Subcutaneous abdominal adipose tissue (tissue), 5 donors: ENCODE results near the gene IL22.

Experiments
- H3K27ac ChIP-seq: one replicate; pipeline ENCODE4 v1.7.0; 2013; ENCODE audit warnings: low read depth, mild to moderate bottlenecking, inconsistent platforms, low read length, moderate library complexity
- H3K27me3 ChIP-seq, 5 donors: one replicate each; pipeline ENCODE4 v1.7.0; 2013; ENCODE audit warnings: low read length in 5 of 5, inconsistent platforms in 1 of 5; ENCODE audit not compliant: control insufficient read depth in 5 of 5, insufficient read depth in 4 of 5
- H3K36me3 ChIP-seq, 5 donors: one replicate each; pipeline ENCODE4 v1.7.0; 2013; ENCODE audit warnings: low read length in 5 of 5; ENCODE audit not compliant: control insufficient read depth in 5 of 5, insufficient read depth in 5 of 5
- H3K4me1 ChIP-seq, 5 donors: one replicate each; pipeline ENCODE4 v1.7.0; 2013; ENCODE audit warnings: low read length in 5 of 5, mild to moderate bottlenecking in 3 of 5, moderate library complexity in 1 of 5; ENCODE audit not compliant: control insufficient read depth in 5 of 5, insufficient read depth in 5 of 5
- H3K4me3 ChIP-seq, 5 donors: one replicate each; pipeline ENCODE4 v1.7.0; 2013; ENCODE audit warnings: low read length in 5 of 5, low read depth in 1 of 5
- H3K9ac ChIP-seq, 5 donors: one replicate each; pipeline ENCODE4 v1.7.0; 2013; ENCODE audit warnings: low read length in 5 of 5, mild to moderate bottlenecking in 4 of 5, moderate library complexity in 3 of 5
- H3K9me3 ChIP-seq, 5 donors: one replicate each; pipeline ENCODE4 v1.7.0; 2013; ENCODE audit warnings: low read length in 5 of 5; ENCODE audit not compliant: control insufficient read depth in 5 of 5
- donor health status: healthy.
- donor health status: healthy.
- donor health status: healthy.
- donor health status: healthy.
- donor health status: healthy.

IL22 gene, protein sequence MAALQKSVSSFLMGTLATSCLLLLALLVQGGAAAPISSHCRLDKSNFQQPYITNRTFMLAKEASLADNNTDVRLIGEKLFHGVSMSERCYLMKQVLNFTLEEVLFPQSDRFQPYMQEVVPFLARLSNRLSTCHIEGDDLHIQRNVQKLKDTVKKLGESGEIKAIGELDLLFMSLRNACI

DNA sequence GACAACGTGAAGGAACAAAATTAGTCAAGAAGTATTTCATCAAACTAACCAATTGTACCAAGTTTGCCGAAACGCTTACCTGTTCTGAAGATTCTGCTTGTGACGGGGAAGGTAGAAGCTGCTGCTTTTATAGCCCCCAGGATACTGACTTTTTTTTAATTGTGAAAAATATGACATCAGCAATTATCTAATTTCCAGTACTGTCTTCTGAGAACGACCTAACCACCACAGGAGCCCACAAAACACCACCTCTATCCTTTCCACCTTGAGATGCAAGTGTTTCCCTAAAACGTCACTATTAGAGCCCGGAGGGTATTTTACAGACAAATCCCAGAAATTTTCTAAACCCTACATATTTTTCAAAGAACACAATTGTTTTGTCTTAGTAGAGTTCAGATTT lies at the start of gene IL22:
Gene IL22, minus strand, starts transcription at position 101 of the 400 bp plus-strand sequence. CDS start 156 bp downstream, outside the sequence.
- Histone ChIP-seq H3K27me3 (no peaks in the 10 kb centered on the region), H3K4me1 (no peaks in the 10 kb centered on the region), H3K4me3 (no peak within 1 kb of the TSS), H3K27ac (no peak within 1 kb of the TSS), H3K36me3 (no peaks in the 10 kb centered on the region), H3K9ac (no peak within 1 kb of the TSS), H3K9me3 (no peaks in the 10 kb centered on the region)

DNA sequence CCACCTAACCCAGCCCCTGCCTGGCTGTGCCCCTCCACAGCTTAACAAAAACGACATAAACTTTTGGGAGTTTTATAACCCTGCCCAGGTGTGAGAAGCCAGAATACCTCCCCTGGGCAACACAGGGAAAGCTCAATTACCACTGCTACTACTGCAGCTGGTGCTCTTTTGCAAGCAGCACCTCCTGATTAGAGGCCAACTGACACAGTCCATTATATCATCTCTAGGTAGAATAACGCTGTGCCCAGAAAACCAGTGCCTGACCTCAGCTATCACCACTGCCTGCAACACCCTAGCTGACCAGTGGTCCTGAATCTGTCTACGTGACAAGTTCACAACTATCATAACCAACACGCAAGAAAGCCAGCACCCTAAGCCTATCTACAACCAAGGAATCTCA lies 44.5 kb upstream of the IL22 start:
- no peak overlapping the region for H3K4me3 ChIP-seq
- peaks cover 0 to 3% (median 0%) of the 10 kb centered on the region in 5 donors for H3K9me3 ChIP-seq
- H3K36me3 ChIP-seq: peaks cover 7 to 21% (median 15%) of the 10 kb centered on the region in 5 donors
- peaks cover 0 to 19% (median 8%) of the 10 kb centered on the region in 5 donors for H3K4me1 ChIP-seq
- no peak overlapping the region for H3K27ac ChIP-seq
- H3K9ac ChIP-seq: no peak overlapping the region
- no peaks in the 10 kb centered on the region for H3K27me3 ChIP-seq

DNA sequence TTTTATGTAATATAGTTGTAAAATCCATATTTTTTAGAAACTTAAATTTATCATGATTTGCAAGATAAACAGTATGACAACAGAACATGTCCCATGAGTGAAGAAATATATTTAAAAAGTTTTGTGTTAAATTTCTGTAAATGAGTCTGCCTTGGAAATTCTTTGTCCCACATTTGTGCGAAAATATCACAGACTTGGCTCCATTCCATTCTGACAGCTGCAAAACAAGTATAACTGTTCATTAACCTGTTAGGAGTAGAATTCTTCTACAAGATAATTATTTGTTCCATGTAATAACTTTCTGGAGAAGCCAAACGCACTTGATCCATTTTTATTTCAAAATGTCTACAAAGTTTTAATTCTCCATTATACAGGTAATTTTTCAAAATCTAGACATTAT lies 40.8 kb upstream of the IL22 start:
- Histone ChIP-seq H3K27ac (no peak overlapping the region), H3K9ac (no peak overlapping the region), H3K4me1 (peaks cover 0 to 19% (median 8%) of the 10 kb centered on the region in 5 donors), H3K27me3 (no peaks in the 10 kb centered on the region), H3K36me3 (peaks cover 7 to 10% (median 8%) of the 10 kb centered on the region in 5 donors), H3K9me3 (no peaks in the 10 kb centered on the region), H3K4me3 (no peak overlapping the region)

DNA sequence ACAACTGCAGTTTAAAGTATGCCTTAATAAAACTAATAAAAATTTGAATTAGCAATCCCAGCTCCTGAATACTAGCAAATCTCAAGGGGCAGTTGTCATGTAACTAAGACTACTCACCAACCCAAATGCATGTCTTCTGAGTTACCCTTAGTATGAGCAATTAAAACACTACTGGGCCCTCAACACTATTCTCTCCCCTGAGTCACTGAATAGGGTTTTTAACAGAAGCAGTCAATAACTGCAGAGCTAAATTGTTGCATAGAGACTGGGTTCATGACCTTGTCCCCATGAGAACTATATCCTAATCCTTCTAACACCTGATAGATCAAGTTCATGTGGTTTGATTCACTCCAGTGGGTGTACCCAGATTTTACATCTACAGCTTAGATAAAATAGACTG lies 39.9 kb upstream of the IL22 start:
- Histone ChIP-seq H3K9me3 (no peaks in the 10 kb centered on the region), H3K4me3 (no peak overlapping the region), H3K27ac (no peak overlapping the region), H3K27me3 (no peaks in the 10 kb centered on the region), H3K36me3 (peaks cover 4 to 9% (median 6%) of the 10 kb centered on the region in 5 donors), H3K4me1 (peaks cover 0 to 19% (median 8%) of the 10 kb centered on the region in 5 donors), H3K9ac (no peak overlapping the region)

DNA sequence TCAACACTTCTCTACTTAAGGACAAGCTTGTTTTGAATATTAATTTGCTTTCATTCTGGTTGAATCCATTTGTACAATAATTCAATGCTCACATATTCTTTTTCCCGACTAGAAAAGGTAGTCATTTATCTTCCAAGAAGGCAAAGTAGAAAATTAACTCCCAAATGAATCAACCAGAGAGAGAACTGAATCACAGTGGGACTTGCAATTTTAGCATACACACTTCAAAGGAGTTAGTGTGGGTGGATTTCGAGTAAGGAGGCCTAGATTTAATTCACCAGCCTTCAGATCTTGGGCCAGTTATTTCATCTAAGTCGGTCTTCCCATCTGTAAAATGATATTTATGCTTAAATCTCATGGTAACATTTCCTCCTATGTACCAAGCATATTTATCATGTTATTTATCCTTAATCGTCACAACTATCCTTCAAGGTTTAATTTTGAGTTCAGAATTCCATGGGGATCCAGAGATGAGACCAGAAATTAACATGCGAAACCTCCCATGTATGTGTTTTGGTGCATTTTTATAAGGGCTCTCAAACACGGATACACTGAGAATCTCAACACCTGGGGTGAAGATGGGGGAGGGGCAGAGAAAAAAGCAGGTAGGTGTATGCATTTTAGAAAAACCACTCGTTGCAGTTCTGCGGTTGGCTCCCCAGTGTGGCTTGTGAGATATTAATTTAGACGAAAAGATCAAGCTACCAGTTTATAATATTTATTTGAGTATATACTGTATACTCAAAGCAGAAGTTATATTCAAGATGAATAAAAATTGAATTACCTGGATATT lies 38.9 kb upstream of the IL22 start:
- Histone ChIP-seq H3K36me3 (peaks cover 0 to 6% (median 3%) of the 10 kb centered on the region in 5 donors), H3K27ac (no peak overlapping the region), H3K4me1 (peaks cover 0 to 19% (median 8%) of the 10 kb centered on the region in 5 donors)

DNA sequence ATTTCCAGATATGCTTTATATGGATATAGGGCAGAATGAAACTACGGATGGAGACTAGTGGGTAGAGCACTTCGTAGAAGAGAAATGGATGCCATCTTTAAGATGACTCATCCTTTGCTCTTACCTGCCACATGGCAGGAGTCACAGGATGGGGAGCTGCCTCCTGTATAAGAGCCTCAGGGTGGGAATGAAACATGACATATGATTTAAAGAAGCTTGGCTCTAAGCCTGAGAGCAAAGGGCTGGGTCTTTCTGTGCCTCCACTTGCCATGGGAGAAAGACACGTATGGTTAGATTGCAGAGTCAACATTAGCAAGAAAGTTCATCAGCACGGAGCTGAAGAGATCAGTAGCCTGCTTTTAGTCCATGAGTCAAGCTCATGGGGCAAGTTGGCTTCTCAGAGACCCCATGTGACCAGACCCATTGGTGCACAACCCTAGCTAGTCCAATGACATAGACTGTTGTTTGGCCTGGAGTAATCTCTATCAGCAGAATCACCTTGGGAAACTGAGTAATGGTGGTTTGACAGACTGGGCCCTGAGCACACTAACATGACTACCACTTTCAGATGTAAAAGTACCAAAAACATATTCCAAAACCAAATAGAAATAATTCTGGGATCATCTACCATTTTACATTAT lies 38.1 kb upstream of the IL22 start:
- H3K9ac ChIP-seq: no peak overlapping the region
- H3K27me3 ChIP-seq: no peaks in the 10 kb centered on the region
- H3K36me3 ChIP-seq: peaks cover 0 to 2% (median under 1%) of the 10 kb centered on the region in 5 donors
- no peak overlapping the region for H3K27ac ChIP-seq
- no peak overlapping the region for H3K4me3 ChIP-seq
- H3K9me3 ChIP-seq: no peaks in the 10 kb centered on the region
- peaks cover 0 to 19% (median 8%) of the 10 kb centered on the region in 5 donors for H3K4me1 ChIP-seq

More for the DNA sequence above, 38.9 kb upstream of the IL22 start:
- no peak overlapping the region for H3K9ac ChIP-seq
- H3K4me3 ChIP-seq: no peak overlapping the region
- H3K9me3 ChIP-seq: no peaks in the 10 kb centered on the region
- no peaks in the 10 kb centered on the region for H3K27me3 ChIP-seq

DNA sequence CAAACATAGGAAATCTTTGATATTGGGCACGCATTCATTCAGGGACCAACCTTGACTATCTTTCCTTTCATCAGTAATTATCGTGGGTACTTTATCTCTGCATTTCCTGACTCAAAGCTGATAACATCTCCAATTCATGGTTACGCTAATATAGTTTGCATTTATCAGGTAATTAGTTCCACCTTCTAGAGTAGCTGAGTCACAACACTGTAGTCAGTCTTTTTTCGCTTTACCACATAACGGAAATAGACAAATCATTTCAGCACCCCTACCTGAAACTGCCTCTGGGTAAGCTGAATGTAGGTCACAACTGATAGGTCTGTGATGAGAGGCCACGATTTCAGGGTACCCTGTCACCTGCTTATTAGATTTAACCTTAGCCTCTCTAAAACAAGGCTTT lies 36.7 kb upstream of the IL22 start:
- H3K4me3 ChIP-seq: no peak overlapping the region
- H3K27me3 ChIP-seq: no peaks in the 10 kb centered on the region
- H3K9me3 ChIP-seq: no peaks in the 10 kb centered on the region
- H3K36me3 ChIP-seq: no peaks in the 10 kb centered on the region
- H3K9ac ChIP-seq: no peak overlapping the region
- peaks cover 0 to 18% (median 8%) of the 10 kb centered on the region in 5 donors for H3K4me1 ChIP-seq
- no peak overlapping the region for H3K27ac ChIP-seq

DNA sequence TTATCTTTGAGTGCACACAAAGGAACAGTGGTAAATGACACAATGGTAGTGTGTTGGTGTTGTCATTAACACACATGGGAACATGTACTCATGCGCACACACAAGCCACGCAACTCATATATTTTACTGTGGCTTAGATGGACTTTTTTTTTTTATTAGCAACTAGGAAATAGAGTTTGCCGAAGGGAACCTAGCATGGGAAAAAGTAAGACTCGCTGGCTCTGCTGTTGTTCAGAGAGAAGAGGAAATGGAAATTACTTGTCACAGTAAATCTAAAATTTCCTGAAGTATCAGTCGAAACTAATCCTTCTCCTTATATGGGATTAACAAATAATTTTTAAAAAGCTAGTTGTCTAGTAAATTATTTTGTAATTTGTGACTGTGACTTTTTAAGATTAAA lies 33.7 kb upstream of the IL22 start:
- H3K36me3 ChIP-seq: no peaks in the 10 kb centered on the region
- H3K27me3 ChIP-seq: no peaks in the 10 kb centered on the region
- no peaks in the 10 kb centered on the region for H3K4me1 ChIP-seq
- no peak overlapping the region for H3K27ac ChIP-seq
- no peak overlapping the region for H3K4me3 ChIP-seq
- no peak overlapping the region for H3K9ac ChIP-seq
- no peaks in the 10 kb centered on the region for H3K9me3 ChIP-seq

DNA sequence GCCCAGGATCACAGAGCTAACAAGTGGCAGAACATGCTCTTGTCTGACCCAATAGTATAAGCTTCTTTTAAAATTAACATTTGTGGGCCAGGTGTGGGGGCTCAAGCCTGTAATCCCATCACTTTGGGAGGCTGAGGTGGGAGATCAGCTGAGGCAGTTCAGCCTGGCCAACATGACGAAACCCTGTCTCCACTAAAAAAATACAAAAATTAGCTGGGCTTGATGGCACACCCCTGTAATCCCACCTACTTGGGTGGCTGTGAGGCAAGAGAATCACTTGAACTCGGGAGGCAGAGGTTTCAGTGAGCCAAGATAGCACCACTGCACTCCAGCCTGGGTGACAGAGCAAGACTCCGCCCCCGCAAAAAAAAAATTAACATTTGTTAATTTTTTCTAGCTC lies 33.0 kb upstream of the IL22 start:
- H3K9me3 ChIP-seq: no peaks in the 10 kb centered on the region
- no peak overlapping the region for H3K9ac ChIP-seq
- no peak overlapping the region for H3K4me3 ChIP-seq
- no peaks in the 10 kb centered on the region for H3K27me3 ChIP-seq
- H3K4me1 ChIP-seq: no peaks in the 10 kb centered on the region
- no peak overlapping the region for H3K27ac ChIP-seq
- no peaks in the 10 kb centered on the region for H3K36me3 ChIP-seq

DNA sequence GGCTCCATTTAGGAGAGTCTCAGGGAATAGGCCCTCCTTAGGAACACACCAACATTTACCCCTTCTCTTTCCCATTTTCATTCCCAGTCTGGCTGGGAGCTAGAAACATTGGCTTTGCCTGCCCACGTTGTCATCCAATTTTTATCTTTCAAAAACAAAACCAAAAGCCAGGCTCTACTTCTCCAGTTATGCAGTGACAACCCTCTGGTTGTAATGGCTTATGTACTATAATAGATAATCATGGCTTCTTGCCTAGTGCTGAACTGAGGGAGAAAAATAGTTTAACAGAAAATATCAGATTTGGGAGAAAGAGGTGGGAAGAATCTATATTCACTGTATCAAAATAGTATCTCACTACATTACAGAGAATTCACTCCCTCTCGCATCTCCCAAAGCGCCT lies 32.1 kb upstream of the IL22 start:
- Histone ChIP-seq H3K9ac (no peak overlapping the region), H3K4me1 (no peaks in the 10 kb centered on the region), H3K9me3 (no peaks in the 10 kb centered on the region), H3K4me3 (no peak overlapping the region), H3K36me3 (no peaks in the 10 kb centered on the region), H3K27ac (no peak overlapping the region), H3K27me3 (no peaks in the 10 kb centered on the region)
